Measurements from ENCODE around the gene GCA.
A peak's percentile ranks its signal among the peaks of the same experiment; 100 is the strongest.

The GCA gene

GRCh38 chr2:162330881-162331280, 13.1 kb upstream of the GCA start:
- Histone ChIP-seq H3K27me3 (ENCODE audit: control insufficient read depth in 1 of 2, insufficient read depth in 2 of 2, low read length in 2 of 2) (no peaks in the 10 kb centered on the region), H3K9ac (ENCODE audit: low read length) (no peak overlapping the region), H3K9me3 (ENCODE audit: low read length) (no peaks in the 10 kb centered on the region), H3K36me3 (ENCODE audit: insufficient read depth, low read length) (no peaks in the 10 kb centered on the region), H3K4me1 (ENCODE audit: insufficient read depth, low read length) (no peaks in the 10 kb centered on the region), H3K27ac (ENCODE audit: low read depth, low read length) (no peak overlapping the region), H3K4me3 (ENCODE audit: low read depth in 1 of 2, low read length in 2 of 2) (no peak overlapping the region)

DNA sequence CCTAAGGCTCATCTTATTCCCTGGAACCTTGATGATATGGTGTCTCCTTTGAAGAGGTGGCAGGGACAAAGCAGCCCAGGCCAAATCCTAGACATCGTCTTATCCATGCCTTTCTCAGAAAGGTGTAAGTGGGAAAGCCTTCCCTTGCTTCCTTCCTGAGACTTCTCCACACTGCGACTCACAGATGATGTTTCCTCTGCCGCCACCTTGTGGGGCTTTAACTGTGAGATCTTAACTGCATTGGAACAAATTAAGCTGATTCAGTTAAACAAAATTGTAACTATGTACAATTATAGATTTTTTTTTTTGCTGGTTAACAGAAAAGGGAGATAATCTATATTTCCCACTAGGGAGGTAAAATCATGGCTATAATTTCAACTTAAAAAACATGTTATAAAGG, 10.0 kb upstream of the GCA start:
- H3K9me3 ChIP-seq (ENCODE audit: low read length): no peaks in the 10 kb centered on the region
- H3K9ac ChIP-seq (ENCODE audit: low read length): no peak overlapping the region
- no peaks in the 10 kb centered on the region for H3K27me3 ChIP-seq (ENCODE audit: control insufficient read depth in 1 of 2, insufficient read depth in 2 of 2, low read length in 2 of 2)
- H3K27ac ChIP-seq (ENCODE audit: low read depth, low read length): no peak overlapping the region
- H3K4me1 ChIP-seq (ENCODE audit: insufficient read depth, low read length): no peaks in the 10 kb centered on the region
- H3K36me3 ChIP-seq (ENCODE audit: insufficient read depth, low read length): no peaks in the 10 kb centered on the region
- no peak overlapping the region for H3K4me3 ChIP-seq (ENCODE audit: low read depth in 1 of 2, low read length in 2 of 2)

- Histone ChIP-seq H3K36me3 (ENCODE audit: insufficient read depth, low read length) (no peaks in the 10 kb centered on the region), H3K27me3 (ENCODE audit: control insufficient read depth in 1 of 2, insufficient read depth in 2 of 2, low read length in 2 of 2) (no peaks in the 10 kb centered on the region), H3K9ac (ENCODE audit: low read length) (no peak overlapping the region), H3K4me3 (ENCODE audit: low read depth in 1 of 2, low read length in 2 of 2) (no peak overlapping the region), H3K9me3 (ENCODE audit: low read length) (no peaks in the 10 kb centered on the region), H3K4me1 (ENCODE audit: insufficient read depth, low read length) (no peaks in the 10 kb centered on the region), H3K27ac (ENCODE audit: low read depth, low read length) (no peak overlapping the region)
Observed at GRCh38 chr2:162337868-162338267, 6.1 kb upstream of the GCA start.

- Histone ChIP-seq H3K27ac (ENCODE audit: low read depth, low read length) (no peak overlapping the region), H3K36me3 (ENCODE audit: insufficient read depth, low read length) (no peaks in the 10 kb centered on the region), H3K4me3 (ENCODE audit: low read depth in 1 of 2, low read length in 2 of 2) (no peak overlapping the region), H3K9me3 (ENCODE audit: low read length) (no peaks in the 10 kb centered on the region), H3K27me3 (ENCODE audit: control insufficient read depth in 1 of 2, insufficient read depth in 2 of 2, low read length in 2 of 2) (no peaks in the 10 kb centered on the region), H3K4me1 (ENCODE audit: insufficient read depth, low read length) (peaks cover 4% of the 10 kb centered on the region), H3K9ac (ENCODE audit: low read length) (no peak overlapping the region)
Observed at GRCh38 chr2:162340822-162341221, 3.1 kb upstream of the GCA start.

GRCh38 chr2:162342321-162342720, 1.6 kb upstream of the GCA start:
- peaks cover 4% of the 10 kb centered on the region for H3K4me1 ChIP-seq (ENCODE audit: insufficient read depth, low read length)
- H3K36me3 ChIP-seq (ENCODE audit: insufficient read depth, low read length): no peaks in the 10 kb centered on the region
- no peak overlapping the region for H3K9ac ChIP-seq (ENCODE audit: low read length)
- no peaks in the 10 kb centered on the region for H3K9me3 ChIP-seq (ENCODE audit: low read length)
- no peaks in the 10 kb centered on the region for H3K27me3 ChIP-seq (ENCODE audit: control insufficient read depth in 1 of 2, insufficient read depth in 2 of 2, low read length in 2 of 2)
- no peak overlapping the region for H3K27ac ChIP-seq (ENCODE audit: low read depth, low read length)
- H3K4me3 ChIP-seq (ENCODE audit: low read depth in 1 of 2, low read length in 2 of 2): no peak overlapping the region

DNA sequence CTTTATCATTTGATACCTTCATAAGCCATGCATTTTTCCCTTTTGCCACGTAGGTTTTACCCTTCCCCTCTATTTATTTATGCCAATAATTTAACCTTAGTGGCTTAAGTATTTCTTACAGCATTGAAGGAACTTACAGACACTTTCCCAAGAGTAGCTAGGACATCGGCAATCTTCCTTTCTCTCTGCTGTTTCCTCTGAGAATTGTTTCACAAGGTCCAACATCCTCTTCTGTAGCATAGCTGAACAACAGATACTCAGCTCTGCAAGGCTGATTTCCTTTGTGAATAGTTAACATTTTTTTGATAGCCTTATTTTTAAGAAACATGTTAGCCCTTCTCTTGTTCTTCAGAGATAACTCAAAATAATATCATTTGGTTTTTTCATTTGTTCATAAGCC, 1.1 kb upstream of the GCA start:
- H3K4me1 ChIP-seq (ENCODE audit: insufficient read depth, low read length): peaks cover 4% of the 10 kb centered on the region
- H3K27me3 ChIP-seq (ENCODE audit: control insufficient read depth in 1 of 2, insufficient read depth in 2 of 2, low read length in 2 of 2): no peaks in the 10 kb centered on the region
- no peaks in the 10 kb centered on the region for H3K9me3 ChIP-seq (ENCODE audit: low read length)
- H3K4me3 ChIP-seq (ENCODE audit: low read depth in 1 of 2, low read length in 2 of 2): no peak overlapping the region
- no peak overlapping the region for H3K27ac ChIP-seq (ENCODE audit: low read depth, low read length)
- no peaks in the 10 kb centered on the region for H3K36me3 ChIP-seq (ENCODE audit: insufficient read depth, low read length)
- no peak overlapping the region for H3K9ac ChIP-seq (ENCODE audit: low read length)

DNA sequence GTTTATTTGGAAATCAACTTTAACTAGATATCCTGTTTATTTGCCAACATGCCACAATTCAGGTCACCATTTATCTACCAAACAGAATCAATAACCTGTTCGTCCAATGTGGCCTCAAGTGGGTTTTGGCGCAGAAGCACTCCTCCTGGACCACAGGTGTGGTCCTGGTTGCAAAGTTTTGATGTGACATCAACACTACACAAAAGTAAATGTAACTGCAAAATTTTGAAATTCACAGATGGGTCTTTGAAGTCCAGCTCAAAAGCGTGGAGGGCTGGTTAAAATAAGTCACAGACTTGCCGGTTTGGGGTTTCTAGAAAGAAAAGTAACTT, 474 bp upstream of the GCA start:
- Histone ChIP-seq H3K36me3 (ENCODE audit: insufficient read depth, low read length) (no peaks in the 10 kb centered on the region), H3K27ac (ENCODE audit: low read depth, low read length) (no peak overlapping the region), H3K27me3 (ENCODE audit: control insufficient read depth in 1 of 2, insufficient read depth in 2 of 2, low read length in 2 of 2) (no peaks in the 10 kb centered on the region), H3K4me3 (ENCODE audit: low read depth in 1 of 2, low read length in 2 of 2) (peak overlapping the region; percentile 84 to 93), H3K9ac (ENCODE audit: low read length) (no peak overlapping the region), H3K4me1 (ENCODE audit: insufficient read depth, low read length) (peaks cover 4% of the 10 kb centered on the region), H3K9me3 (ENCODE audit: low read length) (no peaks in the 10 kb centered on the region)

- peak overlapping the region; percentile 60 for H3K27ac ChIP-seq (ENCODE audit: low read depth, low read length)
Observed at GRCh38 chr2:162344617-162344950, 652 bp downstream of the GCA start.

GRCh38 chr2:162365392-162365791, 21.5 kb downstream of the GCA start:
- Histone ChIP-seq H3K9me3 (ENCODE audit: low read length) (no peaks in the 10 kb centered on the region), H3K4me1 (ENCODE audit: insufficient read depth, low read length) (peaks cover 7% of the 10 kb centered on the region), H3K36me3 (ENCODE audit: insufficient read depth, low read length) (no peaks in the 10 kb centered on the region), H3K27me3 (ENCODE audit: control insufficient read depth in 1 of 2, insufficient read depth in 2 of 2, low read length in 2 of 2) (no peaks in the 10 kb centered on the region), H3K27ac (ENCODE audit: low read depth, low read length) (no peak overlapping the region), H3K4me3 (ENCODE audit: low read depth in 1 of 2, low read length in 2 of 2) (no peak overlapping the region), H3K9ac (ENCODE audit: low read length) (no peak overlapping the region)

More at GRCh38 chr2:162344617-162344950, 652 bp downstream of the GCA start:
- H3K9ac ChIP-seq (ENCODE audit: low read length): peak overlapping the region; percentile 46
- H3K9me3 ChIP-seq (ENCODE audit: low read length): no peaks in the 10 kb centered on the region
- H3K4me1 ChIP-seq (ENCODE audit: insufficient read depth, low read length): peaks cover 4% of the 10 kb centered on the region
- no peaks in the 10 kb centered on the region for H3K36me3 ChIP-seq (ENCODE audit: insufficient read depth, low read length)
- H3K27me3 ChIP-seq (ENCODE audit: control insufficient read depth in 1 of 2, insufficient read depth in 2 of 2, low read length in 2 of 2): no peaks in the 10 kb centered on the region
- peak overlapping the region; percentile 84 to 93 for H3K4me3 ChIP-seq (ENCODE audit: low read depth in 1 of 2, low read length in 2 of 2)

DNA sequence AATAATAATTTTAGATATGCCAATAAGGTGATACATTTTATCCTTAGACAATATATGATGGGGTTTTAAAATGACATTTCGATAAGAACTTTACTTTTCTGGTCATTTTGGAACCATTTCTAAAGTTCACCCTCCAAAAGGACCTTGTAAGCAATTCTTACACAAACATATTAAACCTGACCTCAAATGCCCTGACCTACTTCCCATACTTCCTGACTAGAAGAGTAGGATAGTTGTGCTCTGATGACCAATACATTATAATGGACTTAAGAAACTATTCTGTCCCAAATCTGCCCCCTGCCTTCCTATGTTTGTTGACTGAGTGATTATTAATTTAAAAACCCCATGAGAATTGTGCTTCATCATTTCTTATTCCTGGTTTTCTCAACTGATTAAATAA, 24.6 kb downstream of the GCA start:
- H3K27ac ChIP-seq (ENCODE audit: low read depth, low read length): no peak overlapping the region
- H3K27me3 ChIP-seq (ENCODE audit: control insufficient read depth in 1 of 2, insufficient read depth in 2 of 2, low read length in 2 of 2): no peaks in the 10 kb centered on the region
- H3K9ac ChIP-seq (ENCODE audit: low read length): no peak overlapping the region
- H3K4me3 ChIP-seq (ENCODE audit: low read depth in 1 of 2, low read length in 2 of 2): no peak overlapping the region
- H3K9me3 ChIP-seq (ENCODE audit: low read length): no peaks in the 10 kb centered on the region
- peaks cover 7% of the 10 kb centered on the region for H3K4me1 ChIP-seq (ENCODE audit: insufficient read depth, low read length)
- H3K36me3 ChIP-seq (ENCODE audit: insufficient read depth, low read length): no peaks in the 10 kb centered on the region

DNA sequence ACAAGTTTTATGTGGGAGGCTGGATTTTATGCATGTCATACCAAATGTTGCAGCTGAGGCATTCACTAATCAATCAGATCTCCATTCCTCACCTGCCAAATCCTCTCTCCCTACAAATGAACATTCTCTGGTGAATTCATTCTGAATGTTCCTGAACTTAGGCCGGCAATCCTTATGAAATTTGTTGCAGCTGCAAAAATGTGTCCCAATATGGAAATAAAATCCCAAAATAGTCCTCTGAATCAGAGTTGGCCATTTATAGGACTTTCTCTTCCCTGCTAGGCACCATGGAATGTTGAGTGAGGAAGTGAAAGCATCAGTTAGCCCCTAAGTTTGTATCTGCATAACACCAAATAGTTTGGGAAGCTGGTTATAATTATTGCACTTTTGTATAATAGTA, 25.6 kb downstream of the GCA start:
- H3K4me1 ChIP-seq (ENCODE audit: insufficient read depth, low read length): peaks cover 7% of the 10 kb centered on the region
- no peak overlapping the region for H3K4me3 ChIP-seq (ENCODE audit: low read depth in 1 of 2, low read length in 2 of 2)
- no peaks in the 10 kb centered on the region for H3K27me3 ChIP-seq (ENCODE audit: control insufficient read depth in 1 of 2, insufficient read depth in 2 of 2, low read length in 2 of 2)
- no peak overlapping the region for H3K9ac ChIP-seq (ENCODE audit: low read length)
- H3K27ac ChIP-seq (ENCODE audit: low read depth, low read length): no peak overlapping the region
- H3K9me3 ChIP-seq (ENCODE audit: low read length): no peaks in the 10 kb centered on the region
- H3K36me3 ChIP-seq (ENCODE audit: insufficient read depth, low read length): no peaks in the 10 kb centered on the region

DNA sequence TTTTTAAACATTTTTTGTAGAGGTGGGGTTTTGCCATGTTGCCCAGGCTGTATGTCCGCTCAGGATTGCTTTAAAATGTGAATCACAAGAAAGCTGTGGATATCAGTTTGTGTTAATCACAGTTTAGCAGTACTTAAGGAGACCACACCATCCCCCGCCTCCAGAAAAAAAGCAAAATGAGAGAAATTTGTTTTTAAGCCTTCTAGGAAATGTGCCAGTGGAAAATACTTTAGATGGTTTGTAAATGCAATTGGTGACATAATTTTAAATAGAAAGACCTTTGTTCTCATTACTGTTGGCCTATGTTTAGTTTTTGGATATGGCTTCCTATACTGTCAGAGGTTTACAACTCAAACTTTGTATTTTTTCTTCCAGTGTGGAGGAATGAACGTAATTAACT, 27.0 kb downstream of the GCA start:
- Histone ChIP-seq H3K27ac (ENCODE audit: low read depth, low read length) (no peak overlapping the region), H3K9me3 (ENCODE audit: low read length) (no peaks in the 10 kb centered on the region), H3K4me1 (ENCODE audit: insufficient read depth, low read length) (peaks cover 7% of the 10 kb centered on the region), H3K4me3 (ENCODE audit: low read depth in 1 of 2, low read length in 2 of 2) (no peak overlapping the region), H3K36me3 (ENCODE audit: insufficient read depth, low read length) (no peaks in the 10 kb centered on the region), H3K27me3 (ENCODE audit: control insufficient read depth in 1 of 2, insufficient read depth in 2 of 2, low read length in 2 of 2) (no peaks in the 10 kb centered on the region), H3K9ac (ENCODE audit: low read length) (no peak overlapping the region)

Data from muscle layer of colon (tissue), 2 donors.